ACC112 (cell line): ENCODE measurements around the gene MAT2A.
"Not testable (repeated sequence)": the region's sequence is repeated elsewhere in the genome, so short reads cannot be mapped to it uniquely, and the experiment has no call there.

Experiments used
- H2AFZ ChIP-seq: fragments of 200-600 bp; sonication (generic); one replicate; pipeline ENCODE4 v1.6.0; 2017; ENCODE audit warnings: antibody characterized with exemption, low read length; ENCODE audit not compliant: unreplicated experiment
- H3K27ac ChIP-seq: fragments of 200-600 bp; sonication (generic); 2 replicates; pipeline ENCODE4 v1.5.1; 2014; ENCODE audit warnings: low read depth, mild to moderate bottlenecking, antibody characterized with exemption, low read length, moderate library complexity
- H3K27me3 ChIP-seq: fragments of 200-600 bp; sonication (generic); 2 replicates; pipeline ENCODE4 v1.6.1; 2014; ENCODE audit warnings: mild to moderate bottlenecking, antibody characterized with exemption, low read length, moderate library complexity, mixed read lengths; ENCODE audit not compliant: insufficient read depth
- H3K36me3 ChIP-seq: fragments of 200-600 bp; sonication (generic); 2 replicates; pipeline ENCODE4 v1.6.1; 2016; ENCODE audit warnings: mild to moderate bottlenecking, antibody characterized with exemption, low read length, moderate library complexity, mixed read lengths; ENCODE audit not compliant: insufficient read depth
- H3K4me1 ChIP-seq: fragments of 200-600 bp; sonication (generic); one replicate; pipeline ENCODE4 v1.6.1; 2016; ENCODE audit warnings: low read length, mixed read lengths; ENCODE audit not compliant: insufficient read depth, unreplicated experiment, control insufficient read depth
- H3K4me3 ChIP-seq: fragments of 200-600 bp; sonication (generic); 2 replicates; pipeline ENCODE4 v1.5.1; 2014; ENCODE audit warnings: mild to moderate bottlenecking, low read depth, low read length
- H3K79me2 ChIP-seq: fragments of 200-600 bp; sonication (generic); one replicate; pipeline ENCODE4 v1.6.0; 2016; ENCODE audit warnings: low read length; ENCODE audit not compliant: control insufficient read depth, unreplicated experiment, insufficient read depth

The MAT2A gene

GRCh38 chr2:85539361-85540132 lies 579 bp downstream of the MAT2A start:
- Histone ChIP-seq H2AFZ (no peak overlapping the region), H3K27ac (peak overlapping the region; percentile 96), H3K4me1 (peaks cover 31% of the 10 kb centered on the region), H3K4me3 (peak overlapping the region; percentile 90), H3K36me3 (peaks cover 40% of the 10 kb centered on the region), H3K79me2 (peaks cover 61% of the 10 kb centered on the region), H3K27me3 (no peaks in the 10 kb centered on the region)

- H3K4me1 ChIP-seq: peaks cover 31% of the 10 kb centered on the region
- H3K4me3 ChIP-seq: peak overlapping the region; percentile 90
- H3K79me2 ChIP-seq: peaks cover 61% of the 10 kb centered on the region
- H2AFZ ChIP-seq: no peak overlapping the region
- H3K27ac ChIP-seq: peak overlapping the region; percentile 96
- peaks cover 44% of the 10 kb centered on the region for H3K36me3 ChIP-seq
- H3K27me3 ChIP-seq: no peaks in the 10 kb centered on the region
Measured at GRCh38 chr2:85540133-85540648, 1.2 kb downstream of the MAT2A start.

GRCh38 chr2:85541262-85541661 lies 2.3 kb downstream of the MAT2A start:
- no peaks in the 10 kb centered on the region for H3K27me3 ChIP-seq
- H3K79me2 ChIP-seq: peaks cover 61% of the 10 kb centered on the region
- peaks cover 30% of the 10 kb centered on the region for H3K4me1 ChIP-seq
- peak overlapping the region; percentile 96; the same call in 1 of the 2 replicates for H3K27ac ChIP-seq
- no peak overlapping the region for H2AFZ ChIP-seq
- H3K36me3 ChIP-seq: peaks cover 53% of the 10 kb centered on the region
- H3K4me3 ChIP-seq: peak overlapping the region; percentile 90

- peak overlapping the region; percentile 90 for H3K4me3 ChIP-seq
- peak overlapping the region; percentile 96 for H3K27ac ChIP-seq
- peaks cover 60% of the 10 kb centered on the region for H3K79me2 ChIP-seq
- peaks cover 24% of the 10 kb centered on the region for H3K4me1 ChIP-seq
- peaks cover 53% of the 10 kb centered on the region for H3K36me3 ChIP-seq
- H2AFZ ChIP-seq: no peak overlapping the region
- no peaks in the 10 kb centered on the region for H3K27me3 ChIP-seq
Measured at GRCh38 chr2:85541753-85542457, 2.9 kb downstream of the MAT2A start.

- Histone ChIP-seq H2AFZ (no peak overlapping the region), H3K36me3 (peaks cover 53% of the 10 kb centered on the region), H3K4me3 (peak overlapping the region; percentile 90), H3K27me3 (no peaks in the 10 kb centered on the region), H3K79me2 (peaks cover 52% of the 10 kb centered on the region), H3K4me1 (peaks cover 16% of the 10 kb centered on the region), H3K27ac (peak overlapping the region; percentile 2; the same call in 1 of the 2 replicates)
Measured at GRCh38 chr2:85542777-85543176, 3.8 kb downstream of the MAT2A start.

GRCh38 chr2:85544254-85544691 lies 5.3 kb downstream of the MAT2A start:
- Histone ChIP-seq H3K36me3 (peaks cover 53% of the 10 kb centered on the region), H3K4me1 (peaks cover 24% of the 10 kb centered on the region), H3K27ac (peak overlapping the region; percentile 13; the same call in 1 of the 2 replicates), H3K79me2 (peaks cover 41% of the 10 kb centered on the region)
- H3K4me3 ChIP-seq, H2AFZ ChIP-seq, H3K27me3 ChIP-seq: not testable (repeated sequence)

- Histone ChIP-seq H3K4me1 (peaks cover 33% of the 10 kb centered on the region), H3K27ac (0 out of 2 replicates have a peak overlapping the region, but pooled peaks have one; percentile 13), H3K79me2 (peaks cover 32% of the 10 kb centered on the region), H3K36me3 (peaks cover 50% of the 10 kb centered on the region)
- not testable (repeated sequence) for H3K4me3 ChIP-seq, H3K27me3 ChIP-seq, H2AFZ ChIP-seq
Measured at GRCh38 chr2:85544915-85545779, 6.2 kb downstream of the MAT2A start.

GRCh38 chr2:85545780-85546240 lies 6.8 kb downstream of the MAT2A start:
- Histone ChIP-seq H3K36me3 (peaks cover 47% of the 10 kb centered on the region), H3K4me1 (peaks cover 37% of the 10 kb centered on the region), H3K4me3 (no peak overlapping the region), H3K79me2 (peaks cover 26% of the 10 kb centered on the region), H3K27ac (no peak overlapping the region), H3K27me3 (no peaks in the 10 kb centered on the region), H2AFZ (no peak overlapping the region)

GRCh38 chr2:85547089-85547858 lies 8.3 kb downstream of the MAT2A start:
- no peak overlapping the region for H3K4me3 ChIP-seq
- no peak overlapping the region for H2AFZ ChIP-seq
- H3K79me2 ChIP-seq: peaks cover 11% of the 10 kb centered on the region
- H3K36me3 ChIP-seq: peaks cover 40% of the 10 kb centered on the region
- H3K4me1 ChIP-seq: peaks cover 29% of the 10 kb centered on the region
- H3K27ac ChIP-seq: peak overlapping the region; percentile 21
- no peaks in the 10 kb centered on the region for H3K27me3 ChIP-seq
